ENCODE measurements around the gene MED9.
"Not testable (repeated sequence)": the region's sequence is repeated elsewhere in the genome, so short reads cannot be mapped to it uniquely, and the experiment has no call there.

Gene MED9

GRCh38 chr17:17455173-17455572, 21.6 kb upstream of the MED9 start:
- DNase-seq (ENCODE audit: low spot score): no peak

- DNase-seq (ENCODE audit: low spot score): no peak
These were observed 20.5 kb upstream of the MED9 start for GRCh38 chr17:17456251-17456650.

DNA sequence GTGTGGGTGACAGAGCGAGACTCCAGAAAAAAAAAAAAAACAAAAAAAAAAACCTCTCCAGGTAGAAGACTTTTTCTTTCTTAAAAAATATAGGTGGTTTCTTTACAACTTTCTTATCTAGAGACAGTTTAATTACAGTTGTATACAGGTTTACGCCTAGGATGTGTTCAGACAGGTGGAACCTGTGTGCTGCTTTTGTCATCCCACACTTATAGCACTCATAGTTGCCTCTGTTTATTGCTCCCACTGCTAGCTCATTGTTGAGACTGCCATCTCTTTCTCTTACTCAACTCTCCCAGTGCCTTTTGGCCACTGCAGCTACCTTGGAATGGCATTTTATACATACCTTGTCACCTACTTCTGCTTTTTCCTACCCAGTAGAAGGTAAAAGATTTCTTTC, 19.1 kb upstream of the MED9 start:
- DNase-seq (ENCODE audit: low spot score): no peak

- no peak for DNase-seq (ENCODE audit: low spot score)
These were observed 16.8 kb upstream of the MED9 start for GRCh38 chr17:17460038-17460437.

DNA sequence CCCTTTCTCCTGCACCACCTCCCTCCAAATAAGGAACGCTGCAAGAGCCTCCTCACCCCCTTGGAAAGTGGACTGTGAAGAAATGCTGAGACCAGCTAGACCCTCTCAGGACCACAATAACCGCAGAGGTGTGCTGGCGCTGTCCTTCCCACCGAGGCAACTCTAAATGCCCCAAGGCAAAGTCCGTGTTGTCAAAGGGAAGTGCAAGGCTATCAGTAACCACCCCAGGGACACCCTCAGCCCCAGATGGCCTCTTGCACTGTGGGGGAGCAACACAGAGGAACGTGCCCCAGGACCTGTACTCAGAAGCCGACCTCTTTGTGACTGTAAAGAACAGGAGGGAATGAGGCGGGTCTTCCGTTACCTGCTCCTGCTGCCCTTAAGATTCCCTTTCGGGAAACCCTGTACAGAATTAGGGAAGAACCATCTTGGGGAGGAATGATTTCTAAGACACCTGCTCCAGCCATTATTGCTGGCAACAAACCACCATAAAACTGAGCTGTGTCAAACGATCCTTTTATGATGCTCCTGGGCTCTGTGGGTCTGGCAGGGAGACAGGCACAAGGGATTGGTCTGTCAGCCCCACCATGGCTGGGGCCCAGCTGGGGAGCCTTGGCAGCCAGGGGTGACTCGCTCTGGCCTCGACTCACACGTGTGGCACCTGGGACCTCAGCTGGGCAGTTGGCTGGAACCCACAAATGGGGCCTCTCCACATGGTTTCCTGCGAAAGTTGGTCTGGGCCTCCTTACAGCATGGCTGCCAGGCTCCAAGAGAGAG, 14.6 kb upstream of the MED9 start:
- no peak for DNase-seq (ENCODE audit: low spot score)

DNA sequence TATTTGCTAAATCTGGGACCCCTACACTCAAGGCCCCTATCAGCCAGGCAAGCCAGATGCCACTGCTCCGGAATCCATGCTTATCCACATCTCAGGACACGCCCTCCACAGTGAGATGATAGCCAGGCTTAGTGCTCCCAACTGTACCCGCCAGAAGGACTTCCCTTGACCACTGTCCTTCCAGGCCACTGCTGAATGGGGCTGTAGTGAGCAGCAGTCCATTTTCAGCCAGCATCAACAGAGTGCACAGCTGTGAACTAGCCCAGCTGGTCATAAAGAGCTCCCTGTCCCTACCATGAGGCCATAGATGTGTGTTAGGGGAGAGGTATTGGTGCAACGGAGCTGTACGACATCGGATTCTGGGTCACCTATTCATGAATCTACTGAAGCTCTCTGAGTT, 13.0 kb upstream of the MED9 start:
- no peak for DNase-seq (ENCODE audit: low spot score)

GRCh38 chr17:17465878-17466277, 10.9 kb upstream of the MED9 start:
- DNase-seq (ENCODE audit: low spot score): not testable (repeated sequence)

DNA sequence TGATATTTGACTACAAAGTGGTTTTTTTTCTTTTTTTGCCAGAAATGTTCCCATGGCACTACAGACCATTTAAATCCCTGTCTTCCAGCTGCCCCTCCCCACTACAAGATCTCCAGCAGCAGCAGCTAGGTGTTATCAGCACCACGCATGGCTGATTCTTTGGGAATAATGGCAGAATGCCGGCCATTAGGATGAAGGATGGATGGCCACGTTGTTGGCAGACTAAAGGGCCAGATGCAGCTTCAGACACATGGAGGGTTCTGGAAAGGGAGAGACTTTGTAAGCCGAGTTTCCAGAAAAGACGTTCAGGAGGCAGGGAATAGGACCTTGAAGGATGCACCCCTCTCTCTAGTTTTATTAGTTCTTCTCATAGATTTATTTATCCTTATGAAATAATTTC, 10.3 kb upstream of the MED9 start:
- DNase-seq (ENCODE audit: low spot score): no peak

DNA sequence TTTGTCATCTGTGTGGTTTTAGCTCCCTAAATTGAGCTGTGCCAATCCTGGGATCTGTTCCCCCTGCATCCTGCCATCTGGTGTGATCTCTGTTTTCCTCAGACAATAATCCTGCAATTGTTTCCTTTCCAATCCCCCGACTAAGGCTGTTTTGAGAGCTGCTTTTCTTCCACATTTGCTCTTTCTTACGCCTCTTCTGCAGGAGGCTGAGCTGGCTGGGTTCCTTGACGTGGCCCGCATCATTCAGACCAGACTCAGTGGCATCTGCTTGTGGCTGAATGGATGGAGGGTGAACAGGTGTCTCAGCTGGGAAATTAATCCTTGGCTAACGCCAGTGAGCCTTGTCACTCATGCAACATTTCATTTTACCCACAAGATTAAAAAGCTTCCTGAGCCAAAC, 9.8 kb upstream of the MED9 start:
- DNase-seq (ENCODE audit: low spot score): no peak

DNA sequence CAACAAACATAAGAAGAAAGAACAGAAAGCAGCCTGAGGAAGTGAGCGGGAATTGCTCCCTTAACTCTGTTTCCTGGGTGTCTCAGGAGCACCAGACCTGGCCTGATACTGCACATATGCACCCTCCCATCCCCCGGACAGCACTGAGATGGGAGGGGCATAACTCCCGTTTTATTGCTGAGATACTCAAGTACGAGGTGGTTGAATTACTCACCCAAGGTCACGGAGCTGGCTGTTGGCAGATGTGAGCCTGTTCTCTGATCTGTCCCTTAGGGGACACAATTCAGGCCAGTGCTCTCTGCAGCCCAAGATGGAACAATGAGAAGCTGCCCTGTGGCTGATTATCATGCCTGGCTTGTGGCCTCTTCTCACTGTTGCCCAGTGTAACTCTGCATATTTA, 9.1 kb upstream of the MED9 start:
- DNase-seq (ENCODE audit: low spot score): no peak

- DNase-seq (ENCODE audit: low spot score): no peak
These were observed 8.4 kb upstream of the MED9 start for GRCh38 chr17:17468217-17469010.

GRCh38 chr17:17469358-17469757, 7.4 kb upstream of the MED9 start:
- no peak for DNase-seq (ENCODE audit: low spot score)

DNA sequence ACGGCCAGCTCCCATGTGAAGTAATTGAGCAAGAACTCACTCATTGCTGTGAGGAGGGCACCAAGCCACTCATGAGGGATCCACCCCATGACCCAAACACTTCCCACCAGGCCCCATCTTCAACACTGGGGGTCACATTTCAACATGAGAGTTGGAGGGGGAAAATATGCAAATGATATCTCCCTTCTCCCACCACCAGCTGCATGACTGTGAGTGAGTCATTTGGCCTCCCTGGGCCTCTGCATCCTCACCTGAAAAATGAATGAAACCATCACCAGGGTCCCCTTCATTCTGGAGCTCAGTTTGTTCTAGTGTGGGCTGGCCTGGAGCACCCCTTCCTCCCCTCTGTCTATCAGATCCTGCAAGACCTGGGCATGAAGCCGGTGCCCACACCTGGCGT, 6.8 kb upstream of the MED9 start:
- DNase-seq (ENCODE audit: low spot score): no peak

DNA sequence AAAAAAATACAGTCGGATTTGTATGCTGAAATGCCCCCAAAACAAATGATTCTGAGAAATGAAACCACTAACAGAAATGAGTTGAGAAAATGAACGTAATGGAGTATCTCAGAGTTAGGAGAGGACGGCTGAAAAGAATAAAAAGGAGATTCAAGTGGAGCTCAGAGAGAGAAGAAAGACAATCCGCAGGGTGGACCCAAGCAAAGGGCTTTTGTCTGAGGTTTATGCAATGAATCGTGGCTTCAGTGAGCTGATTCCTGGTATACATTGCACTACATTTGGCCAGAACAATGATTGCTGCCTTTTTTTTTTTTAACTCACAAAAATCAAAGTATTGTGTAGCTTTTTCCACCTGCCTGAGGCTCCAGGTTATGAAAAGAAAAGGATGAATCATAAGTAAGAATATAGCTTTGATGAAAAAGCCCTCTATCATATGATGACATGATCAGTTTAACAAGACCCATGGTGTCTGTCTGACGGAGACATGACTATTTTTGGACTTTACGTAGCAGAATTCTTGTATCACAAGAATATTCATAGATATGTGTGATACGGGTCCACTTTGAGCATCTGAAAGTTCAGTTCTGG, 4.4 kb upstream of the MED9 start:
- no peak for DNase-seq (ENCODE audit: low spot score)

DNA sequence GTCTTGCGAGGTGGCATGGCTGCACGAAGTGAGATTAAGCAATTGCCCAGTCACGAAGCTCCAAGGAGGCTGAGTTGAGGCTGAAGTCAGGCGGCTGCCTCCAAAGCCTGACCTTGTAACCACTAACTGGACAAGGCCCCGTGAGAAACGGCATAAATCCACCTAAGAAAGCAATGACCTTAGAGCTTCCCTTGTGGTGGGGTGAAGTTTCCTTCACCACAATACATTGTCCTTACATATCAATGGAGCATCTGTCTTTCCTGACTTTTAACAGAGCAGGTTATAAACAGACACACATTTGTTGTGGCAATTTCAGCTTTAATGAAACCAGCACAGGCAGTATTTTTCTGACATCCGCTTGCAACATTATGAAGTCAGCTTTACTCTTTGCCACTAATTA, 2.5 kb upstream of the MED9 start:
- no peak for DNase-seq (ENCODE audit: low spot score)

- DNase-seq (ENCODE audit: low spot score): no peak
These were observed 2.4 kb downstream of the MED9 start for GRCh38 chr17:17479209-17479608.

- no peak for DNase-seq (ENCODE audit: low spot score)
These were observed 3.9 kb downstream of the MED9 start for GRCh38 chr17:17480593-17481148.

DNA sequence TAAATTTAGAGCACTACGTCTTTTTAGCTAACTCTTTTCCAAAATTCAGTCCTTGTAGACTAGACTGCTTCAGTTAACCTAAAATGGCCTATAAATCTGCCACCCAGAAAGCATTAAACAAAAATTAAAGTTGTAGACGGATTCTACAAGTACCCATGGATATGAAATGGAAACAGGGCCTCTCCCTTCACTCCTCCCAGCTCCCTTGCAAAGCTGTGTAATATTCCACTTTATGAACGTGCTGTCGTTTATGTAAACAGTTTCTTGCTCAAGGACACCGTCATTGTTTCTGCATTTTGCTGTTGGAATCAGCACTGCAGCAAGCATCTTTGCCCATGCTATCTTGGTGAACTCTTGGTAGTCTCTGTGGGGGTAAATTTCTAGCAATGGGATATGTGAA, 5.1 kb downstream of the MED9 start:
- DNase-seq (ENCODE audit: low spot score): no peak

GRCh38 chr17:17484451-17484899, 7.7 kb downstream of the MED9 start:
- peak; percentile 58 for DNase-seq (ENCODE audit: low spot score)

GRCh38 chr17:17485420-17485819, 8.6 kb downstream of the MED9 start:
- no peak for DNase-seq (ENCODE audit: low spot score)

DNA sequence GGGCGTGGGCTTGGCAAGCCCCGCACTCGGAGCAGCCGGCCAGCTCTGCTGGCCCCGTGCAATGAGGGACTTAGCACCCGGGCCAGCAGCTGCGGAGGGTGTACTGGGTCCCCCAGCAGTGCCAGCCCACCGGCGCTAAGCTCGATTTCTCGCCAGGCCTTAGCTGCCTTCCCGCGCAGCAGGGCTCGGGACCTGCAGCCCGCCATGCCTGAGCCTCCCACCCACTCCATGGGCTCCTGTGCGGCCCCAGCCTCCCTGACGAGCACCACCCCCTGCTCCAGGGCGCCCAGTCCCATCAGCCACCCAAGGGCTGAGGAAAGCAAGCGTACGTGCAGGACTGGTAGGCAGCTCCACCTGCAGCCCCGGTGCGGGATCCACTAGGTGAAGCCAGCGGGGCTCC, 9.6 kb downstream of the MED9 start:
- not testable (repeated sequence) for DNase-seq (ENCODE audit: low spot score)

- no peak for DNase-seq (ENCODE audit: low spot score)
These were observed 11.2 kb downstream of the MED9 start for GRCh38 chr17:17487998-17488397.

- DNase-seq (ENCODE audit: low spot score): no peak
These were observed 14.3 kb downstream of the MED9 start for GRCh38 chr17:17491031-17491471.
